Measurements from ENCODE around the gene OR5D13. TPM values are rescaled to one million over a fixed set of nuclear protein-coding genes. Genes with fewer than 3 reads are reported as not detected.

Gene OR5D13
- polyA plus RNA-seq, 1 donor (not counting 4 experiments of a cell fraction or from before 2014, with no cell fraction given), result not detected

GRCh38 chr11:55732936-55733335 lies 40.3 kb upstream of the OR5D13 start:
- dilution Hi-C loops (cut with MboI; ENCODE audit: extremely low pct_ligation_motif_present, low sequenced_read_pairs), result no loop called here
- H3K79me2 ChIP-seq (ENCODE audit: control insufficient read depth, insufficient read depth, low read length), result no peaks in the 10 kb centered on the region
- H3K27ac ChIP-seq (ENCODE audit: control insufficient read depth, insufficient read depth, low read length), result no peak overlapping the region
- H3K4me3 ChIP-seq (ENCODE audit: control insufficient read depth in 2 of 3, extremely low read depth in 1 of 3, insufficient read depth in 2 of 3, low read depth in 1 of 3, low read length in 3 of 3), result no peak overlapping the region
- no peaks in the 10 kb centered on the region for H3K9me3 ChIP-seq (ENCODE audit: control insufficient read depth, low read depth, low read length)
- TF ChIP-seq CTCF (optimal IDR thresholded peaks at IDR 0.05 in 1 of 3, IDR thresholded peaks at IDR 0.05 in 1 of 3, conservative IDR thresholded peaks at IDR 0.05 in 1 of 3; ENCODE audit: extremely low read depth in 1 of 3, insufficient read depth in 2 of 3, low read length in 3 of 3), result no peak
- TF ChIP-seq EZH2 (IDR thresholded peaks at IDR 0.05; ENCODE audit: low read length), result no peak
- H4K20me1 ChIP-seq (ENCODE audit: control insufficient read depth, extremely low read depth, insufficient read depth, low read length), result no peaks in the 10 kb centered on the region
- H2AFZ ChIP-seq (ENCODE audit: control insufficient read depth, low read length), result no peak overlapping the region
- no peaks in the 10 kb centered on the region for H3K4me1 ChIP-seq (ENCODE audit: control insufficient read depth, extremely low read depth, insufficient read depth, low read length)
- no peaks in the 10 kb centered on the region for H3K9me1 ChIP-seq (ENCODE audit: control insufficient read depth, extremely low read depth, insufficient read depth, low read length)
- H3K9ac ChIP-seq (ENCODE audit: control insufficient read depth, extremely low read depth, insufficient read depth, low read length), result no peak overlapping the region
- no peaks in the 10 kb centered on the region for H3K27me3 ChIP-seq (ENCODE audit: control insufficient read depth, extremely low read depth, insufficient read depth, low read length)
- H3K36me3 ChIP-seq (ENCODE audit: control insufficient read depth in 2 of 2, extremely low read depth in 1 of 2, insufficient read depth in 2 of 2, low read length in 2 of 2), result no peaks in the 10 kb centered on the region
- no peak overlapping the region for H3K4me2 ChIP-seq (ENCODE audit: control insufficient read depth, extremely low read depth, insufficient read depth, low read depth, low read length)
- DNase-seq (ENCODE audit: low read depth, low spot score) (no peak), FAIRE-seq (no peak)

- no peaks in the 10 kb centered on the region for H3K9me1 ChIP-seq (ENCODE audit: control insufficient read depth, extremely low read depth, insufficient read depth, low read length)
- FAIRE-seq (no peak), DNase-seq (ENCODE audit: low read depth, low spot score) (no peak)
- dilution Hi-C loops (cut with MboI; ENCODE audit: extremely low pct_ligation_motif_present, low sequenced_read_pairs), result no loop called here
- no peak overlapping the region for H3K4me2 ChIP-seq (ENCODE audit: control insufficient read depth, extremely low read depth, insufficient read depth, low read depth, low read length)
- H3K9ac ChIP-seq (ENCODE audit: control insufficient read depth, extremely low read depth, insufficient read depth, low read length), result no peak overlapping the region
- peaks cover 2% of the 10 kb centered on the region for H3K9me3 ChIP-seq (ENCODE audit: control insufficient read depth, low read depth, low read length)
- H3K36me3 ChIP-seq (ENCODE audit: control insufficient read depth in 2 of 2, extremely low read depth in 1 of 2, insufficient read depth in 2 of 2, low read length in 2 of 2), result no peaks in the 10 kb centered on the region
- no peaks in the 10 kb centered on the region for H3K27me3 ChIP-seq (ENCODE audit: control insufficient read depth, extremely low read depth, insufficient read depth, low read length)
- H3K27ac ChIP-seq (ENCODE audit: control insufficient read depth, insufficient read depth, low read length), result no peak overlapping the region
- H3K79me2 ChIP-seq (ENCODE audit: control insufficient read depth, insufficient read depth, low read length), result no peaks in the 10 kb centered on the region
- no peak overlapping the region for H3K4me3 ChIP-seq (ENCODE audit: control insufficient read depth in 2 of 3, extremely low read depth in 1 of 3, insufficient read depth in 2 of 3, low read depth in 1 of 3, low read length in 3 of 3)
- H2AFZ ChIP-seq (ENCODE audit: control insufficient read depth, low read length), result no peak overlapping the region
- H3K4me1 ChIP-seq (ENCODE audit: control insufficient read depth, extremely low read depth, insufficient read depth, low read length), result no peaks in the 10 kb centered on the region
- TF ChIP-seq EZH2 (IDR thresholded peaks at IDR 0.05; ENCODE audit: low read length), result no peak
- TF ChIP-seq CTCF (optimal IDR thresholded peaks at IDR 0.05 in 1 of 3, IDR thresholded peaks at IDR 0.05 in 1 of 3, conservative IDR thresholded peaks at IDR 0.05 in 1 of 3; ENCODE audit: extremely low read depth in 1 of 3, insufficient read depth in 2 of 3, low read length in 3 of 3), result no peak
- no peaks in the 10 kb centered on the region for H4K20me1 ChIP-seq (ENCODE audit: control insufficient read depth, extremely low read depth, insufficient read depth, low read length)
Measured at GRCh38 chr11:55791606-55792005, 18.4 kb downstream of the OR5D13 start.

Data from keratinocyte (primary cell).